ENCODE data around the gene ANKRD65. TPM values are rescaled to one million over a fixed set of nuclear protein-coding genes. Genes with fewer than 3 reads are reported as not detected.
"Not testable (repeated sequence)": the region's sequence is repeated elsewhere in the genome, so short reads cannot be mapped to it uniquely, and the experiment has no call there.

ANKRD65 gene
- total and polyA plus RNA-seq, 10 donors = 0.43 to 4.3 (median 1.6) TPM

GRCh38 chr1:1385931-1386330, 35.1 kb downstream of the ANKRD65 start:
- WGBS, 5 donors = 92 to 98% (median 94%) methylated on average over 7 to 8 of the region's 8 CpGs
- no peak for DNase-seq

DNA sequence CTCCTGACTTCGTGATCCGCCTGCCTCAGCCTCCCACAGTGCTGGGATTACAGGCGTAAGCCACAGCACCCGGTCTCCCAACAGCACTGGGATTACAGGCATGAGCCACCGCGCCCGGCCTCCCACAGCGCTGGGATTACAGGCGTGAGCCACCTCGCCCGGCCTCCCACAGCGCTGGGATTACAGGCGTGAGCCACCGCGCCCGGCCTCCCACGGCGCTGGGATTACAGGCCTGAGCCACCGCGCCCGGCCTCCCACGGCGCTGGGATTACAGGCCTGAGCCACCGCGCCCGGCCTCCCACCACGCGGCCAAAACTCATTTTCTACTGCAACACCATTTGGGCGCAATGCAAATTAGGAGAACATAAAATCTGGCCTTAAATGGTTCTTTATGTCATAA, 35.7 kb downstream of the ANKRD65 start:
- H3K4me3 ChIP-seq; intact Hi-C loops (cut with DNase I; ENCODE audit: low total_unique reads); H3K4me1 ChIP-seq; H3K9me3 ChIP-seq; DNase-seq; H3K27ac ChIP-seq; H3K27me3 ChIP-seq (replicated peaks in 1 of 7): not testable (repeated sequence)
- peaks cover 7 to 77% (median 59%) of the 10 kb centered on the region in 6 donors for H3K36me3 ChIP-seq
- 92 to 96% (median 94%) methylated on average over 29 of the region's 29 CpGs for WGBS, 5 donors

More at GRCh38 chr1:1385931-1386330, 35.1 kb downstream of the ANKRD65 start:
- H3K27me3 ChIP-seq (replicated peaks in 1 of 7) = no peaks in the 10 kb centered on the region
- H3K27ac ChIP-seq = no peak overlapping the region
- intact Hi-C loops (cut with DNase I; ENCODE audit: low total_unique reads) = no loop called here
- peaks cover 13 to 77% (median 65%) of the 10 kb centered on the region in 6 donors for H3K36me3 ChIP-seq
- no peak overlapping the region for H3K4me3 ChIP-seq
- TF ChIP-seq POLR2AphosphoS5 (IDR thresholded peaks at IDR 0.05) = peak in 1 of 3 donors; percentile 15
- TF ChIP-seq, protein P1, sequence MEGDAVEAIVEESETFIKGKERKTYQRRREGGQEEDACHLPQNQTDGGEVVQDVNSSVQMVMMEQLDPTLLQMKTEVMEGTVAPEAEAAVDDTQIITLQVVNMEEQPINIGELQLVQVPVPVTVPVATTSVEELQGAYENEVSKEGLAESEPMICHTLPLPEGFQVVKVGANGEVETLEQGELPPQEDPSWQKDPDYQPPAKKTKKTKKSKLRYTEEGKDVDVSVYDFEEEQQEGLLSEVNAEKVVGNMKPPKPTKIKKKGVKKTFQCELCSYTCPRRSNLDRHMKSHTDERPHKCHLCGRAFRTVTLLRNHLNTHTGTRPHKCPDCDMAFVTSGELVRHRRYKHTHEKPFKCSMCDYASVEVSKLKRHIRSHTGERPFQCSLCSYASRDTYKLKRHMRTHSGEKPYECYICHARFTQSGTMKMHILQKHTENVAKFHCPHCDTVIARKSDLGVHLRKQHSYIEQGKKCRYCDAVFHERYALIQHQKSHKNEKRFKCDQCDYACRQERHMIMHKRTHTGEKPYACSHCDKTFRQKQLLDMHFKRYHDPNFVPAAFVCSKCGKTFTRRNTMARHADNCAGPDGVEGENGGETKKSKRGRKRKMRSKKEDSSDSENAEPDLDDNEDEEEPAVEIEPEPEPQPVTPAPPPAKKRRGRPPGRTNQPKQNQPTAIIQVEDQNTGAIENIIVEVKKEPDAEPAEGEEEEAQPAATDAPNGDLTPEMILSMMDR (IDR thresholded peaks at IDR 0.05 in 8 of 11, conservative IDR thresholded peaks at IDR 0.05 in 3 of 11) = no peak
- no peaks in the 10 kb centered on the region for H3K9me3 ChIP-seq
- peaks cover 0 to 12% (median 2%) of the 10 kb centered on the region in 6 donors for H3K4me1 ChIP-seq

DNA sequence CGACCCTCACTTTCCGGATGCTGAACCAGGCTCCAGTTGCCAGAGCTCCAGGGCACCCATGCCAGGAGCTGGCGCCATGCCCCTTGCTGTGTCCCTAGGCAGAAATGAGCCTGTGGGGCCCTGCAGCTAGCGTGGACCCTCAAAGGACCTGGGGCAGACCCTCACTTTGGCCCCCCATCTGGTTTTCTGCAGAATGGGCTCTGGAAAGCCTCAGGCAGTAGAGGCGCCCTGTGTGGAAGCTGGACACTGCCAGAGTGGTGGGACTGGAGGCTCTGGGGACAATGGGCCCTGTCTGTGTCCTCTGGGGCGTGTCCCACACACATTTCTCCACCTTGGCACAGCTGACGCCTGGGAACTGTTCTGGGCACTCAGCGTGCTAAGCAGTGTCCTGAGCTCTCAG, 39.8 kb downstream of the ANKRD65 start:
- Histone ChIP-seq H3K27ac (no peak overlapping the region), H3K27me3 (replicated peaks in 1 of 7) (no peaks in the 10 kb centered on the region), H3K9me3 (no peaks in the 10 kb centered on the region), H3K4me1 (peaks cover 0 to 6% (median under 1%) of the 10 kb centered on the region in 6 donors), H3K4me3 (no peak overlapping the region), H3K36me3 (peaks cover 0 to 41% (median 18%) of the 10 kb centered on the region in 6 donors)
- TF ChIP-seq, protein P1 (IDR thresholded peaks at IDR 0.05 in 8 of 11, conservative IDR thresholded peaks at IDR 0.05 in 3 of 11) = no peak
- TF ChIP-seq POLR2AphosphoS5 (IDR thresholded peaks at IDR 0.05) (no peak), POLR2A (IDR thresholded peaks at IDR 0.05) (no peak)
- no peak for DNase-seq
- intact Hi-C loops (cut with DNase I; ENCODE audit: low total_unique reads) = no loop called here
- WGBS, 5 donors = 80 to 92% (median 86%) methylated on average over 4 to 8 of the region's 8 CpGs

- no peak overlapping the region for H3K4me3 ChIP-seq
- no peaks in the 10 kb centered on the region for H3K27me3 ChIP-seq (replicated peaks in 1 of 7)
- WGBS, 5 donors = 91 to 99% (median 96%) methylated on average over 15 to 16 of the region's 16 CpGs
- no peaks in the 10 kb centered on the region for H3K9me3 ChIP-seq
- peaks cover 0 to 37% (median 14%) of the 10 kb centered on the region in 6 donors for H3K36me3 ChIP-seq
- intact Hi-C loops (cut with DNase I; ENCODE audit: low total_unique reads) = no loop called here
- no peak for DNase-seq
- peaks cover 4 to 11% (median 5%) of the 10 kb centered on the region in 6 donors for H3K4me1 ChIP-seq
- TF ChIP-seq POLR2AphosphoS5 (IDR thresholded peaks at IDR 0.05) (no peak), POLR2A (IDR thresholded peaks at IDR 0.05) (no peak)
- TF ChIP-seq, protein P1 (IDR thresholded peaks at IDR 0.05 in 8 of 11, conservative IDR thresholded peaks at IDR 0.05 in 3 of 11) = no peak
- no peak overlapping the region for H3K27ac ChIP-seq
Observed at GRCh38 chr1:1380860-1381259, 40.2 kb downstream of the ANKRD65 start.

Data from spleen (tissue), 11 donors.